SU-DHL-6 (cell line): Measurements from ENCODE around the gene CYBRD1.

ENCODE experiments used
- H2AFZ ChIP-seq: fragments of 200-600 bp; sonication (generic); 2 replicates; pipeline ENCODE4 v1.6.1; 2014; ENCODE audit warnings: low read depth, mild to moderate bottlenecking, moderate library complexity, mixed read lengths, antibody characterized with exemption, low read length; ENCODE audit not compliant: severe bottlenecking
- H3F3A ChIP-seq: fragments of 200-600 bp; shearing (Covaris generic); 2 replicates; pipeline ENCODE4 v1.6.0; 2016; ENCODE audit warnings: antibody characterized with exemption, mild to moderate bottlenecking; ENCODE audit not compliant: insufficient read depth
- H3K27ac ChIP-seq: fragments of 200-600 bp; sonication (generic); 2 replicates; pipeline ENCODE4 v1.5.1; 2016; ENCODE audit warnings: low read depth, mild to moderate bottlenecking, low read length, moderate library complexity, mixed read lengths
- H3K27me3 ChIP-seq: fragments of 200-600 bp; sonication (generic), shearing (Covaris generic); 2 replicates; pipeline ENCODE4 v1.6.0; 2014; ENCODE audit warnings: mild to moderate bottlenecking, low read length
- H3K36me3 ChIP-seq: fragments of 200-600 bp; sonication (generic); 2 replicates; pipeline ENCODE4 v1.6.1; 2014; ENCODE audit warnings: mild to moderate bottlenecking, low read length, mixed read lengths
- H3K4me2 ChIP-seq: fragments of 300-600, 200-600 bp; shearing (Covaris generic), sonication (generic); 2 replicates; pipeline ENCODE4 v1.6.0; 2014; ENCODE audit warnings: low read length, low read depth, mild to moderate bottlenecking; ENCODE audit not compliant: poor library complexity, severe bottlenecking
- H3K4me3 ChIP-seq: fragments of 200-600 bp; sonication (generic); 2 replicates; pipeline ENCODE4 v1.5.1; 2014; ENCODE audit warnings: antibody characterized with exemption, low read length, mild to moderate bottlenecking, mixed read lengths; ENCODE audit not compliant: insufficient read depth, poor library complexity, severe bottlenecking
- H3K79me2 ChIP-seq: fragments of 200-600 bp; sonication (generic); 2 replicates; pipeline ENCODE4 v1.6.1; 2014; ENCODE audit warnings: mild to moderate bottlenecking, low read length, moderate library complexity; ENCODE audit not compliant: insufficient read depth
- H3K9ac ChIP-seq: fragments of 200-600 bp; sonication (generic); 2 replicates; pipeline ENCODE4 v1.7.0; 2014; ENCODE audit warnings: mild to moderate bottlenecking, low read length
- H3K9me2 ChIP-seq: fragments of 200-600 bp; sonication (generic); replicated peaks from 2 replicates; pipeline ENCODE4 v1.6.1; 2014; ENCODE audit warnings: low read length; ENCODE audit not compliant: insufficient read depth
- H3K9me3 ChIP-seq: fragments of 200-600 bp; sonication (generic); 2 replicates; pipeline ENCODE4 v1.6.1; 2014; ENCODE audit warnings: low read length, mixed read lengths; ENCODE audit not compliant: insufficient read depth
- H4K20me1 ChIP-seq: fragments of 200-600 bp; sonication (generic); 2 replicates; pipeline ENCODE4 v1.6.1; 2014; ENCODE audit warnings: low read depth, mild to moderate bottlenecking, antibody characterized with exemption, low read length, moderate library complexity, mixed read lengths
- EZH2phosphoT487 ChIP-seq: fragments of 200-600 bp; sonication (generic), shearing (Covaris generic); conservative IDR thresholded peaks from 2 replicates; pipeline ENCODE4 v1.6.1; 2018; ENCODE audit warnings: mild to moderate bottlenecking, antibody characterized with exemption, low read length, moderate library complexity, mixed read lengths
- TF ChIP-seq, protein P1 (sequence below): fragments of 200-600 bp; sonication (generic); IDR thresholded peaks from one replicate; pipeline ENCODE4 v1.5.1; 2017; ENCODE audit warnings: antibody characterized with exemption, mild to moderate bottlenecking, low read length, moderate library complexity; ENCODE audit not compliant: insufficient read depth, poor library complexity, severe bottlenecking

Gene CYBRD1, protein sequence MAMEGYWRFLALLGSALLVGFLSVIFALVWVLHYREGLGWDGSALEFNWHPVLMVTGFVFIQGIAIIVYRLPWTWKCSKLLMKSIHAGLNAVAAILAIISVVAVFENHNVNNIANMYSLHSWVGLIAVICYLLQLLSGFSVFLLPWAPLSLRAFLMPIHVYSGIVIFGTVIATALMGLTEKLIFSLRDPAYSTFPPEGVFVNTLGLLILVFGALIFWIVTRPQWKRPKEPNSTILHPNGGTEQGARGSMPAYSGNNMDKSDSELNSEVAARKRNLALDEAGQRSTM

DNA sequence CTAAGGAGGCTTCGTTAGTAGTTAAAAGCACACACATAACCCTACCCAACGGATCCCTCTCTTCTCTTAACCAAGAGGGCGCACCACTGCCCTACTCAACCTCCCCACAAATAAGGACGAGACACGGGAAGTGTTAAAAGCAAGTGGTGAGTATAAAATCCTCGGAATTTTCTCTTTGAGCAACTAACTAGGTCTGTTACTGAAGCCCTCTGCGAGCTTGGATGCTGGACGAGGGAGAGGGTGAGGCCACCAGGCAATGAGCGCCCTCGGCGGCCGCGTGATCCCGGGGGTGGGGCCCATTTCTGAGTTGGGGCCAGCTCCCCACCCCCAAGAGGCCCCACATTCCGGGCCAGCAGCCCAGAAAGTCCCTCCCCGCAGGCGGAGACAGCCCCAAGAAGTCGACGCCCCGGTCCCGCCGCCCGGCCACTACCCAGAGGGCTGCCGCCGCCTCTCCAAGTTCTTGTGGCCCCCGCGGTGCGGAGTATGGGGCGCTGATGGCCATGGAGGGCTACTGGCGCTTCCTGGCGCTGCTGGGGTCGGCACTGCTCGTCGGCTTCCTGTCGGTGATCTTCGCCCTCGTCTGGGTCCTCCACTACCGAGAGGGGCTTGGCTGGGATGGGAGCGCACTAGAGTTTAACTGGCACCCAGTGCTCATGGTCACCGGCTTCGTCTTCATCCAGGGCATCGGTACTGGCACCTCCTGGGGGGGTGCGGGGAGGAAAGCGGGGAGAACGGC, at the start of gene CYBRD1:
TSS of gene CYBRD1 (plus strand) at position 423 of the 736 bp plus-strand sequence. CDS start at position 495, 72 bp downstream.
- no peaks in the 10 kb centered on the region for H3K9me3 ChIP-seq
- no peaks in the 10 kb centered on the region for H4K20me1 ChIP-seq
- H3K9ac ChIP-seq, result no peak within 1 kb of the TSS
- H3K4me3 ChIP-seq, result no peak within 1 kb of the TSS
- peak within 1 kb of the TSS; percentile 38 for H3K4me2 ChIP-seq
- no peaks in the 10 kb centered on the region for H3K79me2 ChIP-seq
- H3K36me3 ChIP-seq, result no peaks in the 10 kb centered on the region
- no peaks in the 10 kb centered on the region for H3K27me3 ChIP-seq
- H2AFZ ChIP-seq, result no peak within 1 kb of the TSS
- TF ChIP-seq, protein P1, sequence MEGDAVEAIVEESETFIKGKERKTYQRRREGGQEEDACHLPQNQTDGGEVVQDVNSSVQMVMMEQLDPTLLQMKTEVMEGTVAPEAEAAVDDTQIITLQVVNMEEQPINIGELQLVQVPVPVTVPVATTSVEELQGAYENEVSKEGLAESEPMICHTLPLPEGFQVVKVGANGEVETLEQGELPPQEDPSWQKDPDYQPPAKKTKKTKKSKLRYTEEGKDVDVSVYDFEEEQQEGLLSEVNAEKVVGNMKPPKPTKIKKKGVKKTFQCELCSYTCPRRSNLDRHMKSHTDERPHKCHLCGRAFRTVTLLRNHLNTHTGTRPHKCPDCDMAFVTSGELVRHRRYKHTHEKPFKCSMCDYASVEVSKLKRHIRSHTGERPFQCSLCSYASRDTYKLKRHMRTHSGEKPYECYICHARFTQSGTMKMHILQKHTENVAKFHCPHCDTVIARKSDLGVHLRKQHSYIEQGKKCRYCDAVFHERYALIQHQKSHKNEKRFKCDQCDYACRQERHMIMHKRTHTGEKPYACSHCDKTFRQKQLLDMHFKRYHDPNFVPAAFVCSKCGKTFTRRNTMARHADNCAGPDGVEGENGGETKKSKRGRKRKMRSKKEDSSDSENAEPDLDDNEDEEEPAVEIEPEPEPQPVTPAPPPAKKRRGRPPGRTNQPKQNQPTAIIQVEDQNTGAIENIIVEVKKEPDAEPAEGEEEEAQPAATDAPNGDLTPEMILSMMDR, result no peak
- no peak; the same call in 1 of the 2 replicates for TF ChIP-seq EZH2phosphoT487
- no peak within 1 kb of the TSS for H3K27ac ChIP-seq
- no peaks in the 10 kb centered on the region for H3F3A ChIP-seq
- H3K9me2 ChIP-seq, result no peaks in the 10 kb centered on the region

DNA sequence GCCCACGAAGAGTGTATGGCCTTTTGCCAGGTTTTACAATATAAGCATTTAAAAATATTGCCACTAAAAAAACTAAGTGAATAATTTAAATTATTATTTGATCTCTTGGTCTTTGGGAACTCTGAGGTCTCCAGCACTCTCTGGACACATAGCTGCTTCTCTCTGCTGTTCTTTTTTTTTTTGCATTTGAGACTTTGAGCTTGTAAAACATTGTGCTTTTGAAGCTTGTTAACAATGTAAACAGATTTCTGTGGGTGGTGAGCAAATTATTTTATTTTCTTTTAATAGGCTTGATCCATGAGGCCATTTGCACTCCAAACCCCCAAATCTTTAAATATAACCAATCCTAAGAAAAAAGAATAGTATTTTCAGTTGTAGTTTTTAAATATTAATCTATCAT, 46.3 kb upstream of the CYBRD1 start:
- Histone ChIP-seq H4K20me1 (no peaks in the 10 kb centered on the region), H3K9me2 (no peaks in the 10 kb centered on the region), H3K9me3 (no peaks in the 10 kb centered on the region), H3K4me2 (no peak overlapping the region), H3K79me2 (no peaks in the 10 kb centered on the region), H3K27me3 (no peaks in the 10 kb centered on the region), H3K27ac (no peak overlapping the region), H3F3A (no peaks in the 10 kb centered on the region), H3K9ac (no peak overlapping the region), H3K36me3 (peaks cover 25% of the 10 kb centered on the region; the same call in 1 of the 2 replicates), H3K4me3 (no peak overlapping the region), H2AFZ (no peak overlapping the region)
- TF ChIP-seq, protein P1, result no peak
- no peak for TF ChIP-seq EZH2phosphoT487

DNA sequence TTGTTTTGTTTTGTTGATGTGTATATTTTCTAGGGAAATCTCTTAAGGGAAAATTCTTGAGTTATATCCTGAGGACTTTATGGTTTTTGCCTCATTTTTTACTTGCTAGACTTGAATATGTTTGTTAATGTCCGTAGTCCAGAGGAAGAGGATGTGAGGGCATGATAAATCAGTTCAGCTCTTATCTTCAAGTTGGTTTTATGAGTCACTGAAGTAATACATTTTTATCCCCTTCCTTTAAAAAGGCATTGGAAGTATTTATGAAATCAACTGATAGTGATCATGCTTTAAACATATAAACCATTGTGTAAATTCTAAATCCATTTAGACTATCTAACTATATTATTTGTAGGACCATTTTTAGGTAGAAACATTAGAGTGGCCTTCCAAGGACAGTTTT, 43.9 kb upstream of the CYBRD1 start:
- no peak overlapping the region for H3K4me3 ChIP-seq
- no peaks in the 10 kb centered on the region for H3K79me2 ChIP-seq
- H2AFZ ChIP-seq, result no peak overlapping the region
- peaks cover 20% of the 10 kb centered on the region; the same call in 1 of the 2 replicates for H3K36me3 ChIP-seq
- H4K20me1 ChIP-seq, result no peaks in the 10 kb centered on the region
- H3K9me3 ChIP-seq, result no peaks in the 10 kb centered on the region
- H3K9me2 ChIP-seq, result no peaks in the 10 kb centered on the region
- TF ChIP-seq EZH2phosphoT487, result no peak
- TF ChIP-seq, protein P1, result no peak
- H3K9ac ChIP-seq, result no peak overlapping the region
- no peaks in the 10 kb centered on the region for H3K27me3 ChIP-seq
- no peak overlapping the region for H3K4me2 ChIP-seq
- no peaks in the 10 kb centered on the region for H3F3A ChIP-seq
- no peak overlapping the region for H3K27ac ChIP-seq
